SK-N-SH (cell line): Measurements from ENCODE around the gene ZGRF1.

ENCODE experiments used
- CHD2 ChIP-seq: fragments of 150-350 bp; IDR thresholded peaks from 2 replicates; pipeline ENCODE4 v1.6.1; 2018; ENCODE audit warnings: low read length; ENCODE audit not compliant: partially characterized antibody
- EP300 ChIP-seq, 2 experiments: IDR thresholded peaks; 2 replicates each; pipeline versions ENCODE4 v1.4.0 to v1.6.1; 2012; ENCODE audit warnings: borderline replicate concordance in 1 of 2, low read depth in 1 of 2, low read length in 1 of 2
- POLR2AphosphoS5 ChIP-seq: IDR thresholded peaks from 2 replicates; pipeline ENCODE4 v1.6.1; 2012; ENCODE audit warnings: low read depth, low read length
- TF ChIP-seq, protein P1 (sequence below): fragments of 200-600 bp; sonication (generic); IDR thresholded peaks from 2 replicates; pipeline ENCODE4 v1.6.1; 2017; ENCODE audit warnings: antibody characterized with exemption, mild to moderate bottlenecking, moderate library complexity

DNA sequence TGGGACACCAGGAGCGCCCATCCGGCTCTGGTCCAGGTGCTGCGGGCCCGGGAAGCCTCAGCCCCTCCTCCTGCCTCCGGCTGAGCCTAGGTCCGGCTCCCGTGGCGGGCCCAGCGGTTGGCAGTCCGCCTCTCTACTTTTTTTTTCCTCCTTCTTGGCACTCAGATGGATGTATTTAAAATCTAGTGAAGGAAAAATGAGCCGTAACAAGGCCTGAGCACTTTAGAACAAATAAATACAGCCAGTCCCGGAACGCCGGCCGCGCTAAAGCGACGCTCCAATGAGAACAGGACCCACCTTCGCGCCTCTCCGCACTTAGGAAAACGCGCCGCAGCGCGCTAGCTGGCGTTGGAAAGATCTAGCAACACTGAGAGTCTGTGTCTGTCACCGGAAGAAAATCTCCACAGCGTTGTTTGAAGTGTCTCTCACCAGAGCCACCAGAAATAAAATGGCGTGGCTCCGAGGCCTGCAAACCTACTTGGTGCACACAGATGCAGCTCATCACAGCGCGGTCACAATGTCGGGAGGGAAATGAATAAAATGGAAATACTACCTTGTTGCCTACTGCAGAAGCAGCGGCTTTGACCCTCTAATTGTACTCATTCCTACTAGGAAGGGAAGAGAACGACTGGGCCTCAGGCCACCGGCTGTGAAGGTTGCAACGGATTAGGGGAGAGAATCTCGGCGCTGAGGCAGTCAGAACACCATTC, 125.5 kb downstream of the ZGRF1 start:
- TF ChIP-seq CHD2 (no peak), EP300 (IDR thresholded peaks at IDR 0.05; ENCODE audit: borderline replicate concordance in 1 of 2, low read depth in 1 of 2, low read length in 1 of 2) (no peak), POLR2AphosphoS5 (no peak)
- TF ChIP-seq, protein P1, sequence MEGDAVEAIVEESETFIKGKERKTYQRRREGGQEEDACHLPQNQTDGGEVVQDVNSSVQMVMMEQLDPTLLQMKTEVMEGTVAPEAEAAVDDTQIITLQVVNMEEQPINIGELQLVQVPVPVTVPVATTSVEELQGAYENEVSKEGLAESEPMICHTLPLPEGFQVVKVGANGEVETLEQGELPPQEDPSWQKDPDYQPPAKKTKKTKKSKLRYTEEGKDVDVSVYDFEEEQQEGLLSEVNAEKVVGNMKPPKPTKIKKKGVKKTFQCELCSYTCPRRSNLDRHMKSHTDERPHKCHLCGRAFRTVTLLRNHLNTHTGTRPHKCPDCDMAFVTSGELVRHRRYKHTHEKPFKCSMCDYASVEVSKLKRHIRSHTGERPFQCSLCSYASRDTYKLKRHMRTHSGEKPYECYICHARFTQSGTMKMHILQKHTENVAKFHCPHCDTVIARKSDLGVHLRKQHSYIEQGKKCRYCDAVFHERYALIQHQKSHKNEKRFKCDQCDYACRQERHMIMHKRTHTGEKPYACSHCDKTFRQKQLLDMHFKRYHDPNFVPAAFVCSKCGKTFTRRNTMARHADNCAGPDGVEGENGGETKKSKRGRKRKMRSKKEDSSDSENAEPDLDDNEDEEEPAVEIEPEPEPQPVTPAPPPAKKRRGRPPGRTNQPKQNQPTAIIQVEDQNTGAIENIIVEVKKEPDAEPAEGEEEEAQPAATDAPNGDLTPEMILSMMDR, result no peak
